Tibial nerve (tissue), 3 donors: ENCODE measurements around the gene ZSCAN5B.

Experiments
- POLR2A ChIP-seq, 2 donors: fragments of 450-650 bp; IDR thresholded peaks; one replicate each; pipeline ENCODE4 v1.6.1; 2017; ENCODE audit warnings: antibody characterized with exemption in 2 of 2, mild to moderate bottlenecking in 2 of 2, moderate library complexity in 2 of 2
- TF ChIP-seq, protein P1 (sequence below), 5 experiments: fragments of 200-600 bp in 3 of 5; fragments of 450-650 bp in 2 of 5; sonication (generic) in 3 of 5; IDR thresholded peaks; one replicate each; pipeline ENCODE4 v1.5.1; 2016 to 2019; ENCODE audit warnings: antibody characterized with exemption in 5 of 5, mild to moderate bottlenecking in 3 of 5, moderate library complexity in 2 of 5

DNA sequence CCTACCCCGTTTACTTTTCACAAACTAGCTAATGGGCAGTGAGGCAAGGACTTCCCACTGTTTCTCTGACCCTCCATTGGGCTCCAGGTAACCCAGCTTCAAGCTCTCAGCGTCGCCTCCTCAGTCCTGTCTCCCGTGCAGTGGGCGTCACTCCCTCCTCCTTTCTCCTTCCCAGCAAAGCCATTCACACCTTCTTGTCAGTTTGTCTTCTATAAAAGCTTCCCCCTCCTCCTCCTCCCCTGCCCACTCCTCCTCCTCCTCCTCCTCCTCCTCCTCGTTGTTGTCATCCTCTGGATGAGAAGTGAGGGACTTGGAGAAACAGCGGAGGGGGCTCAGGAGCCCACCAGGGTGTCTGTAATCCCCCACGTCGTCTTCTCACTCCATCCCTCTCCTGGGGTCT, 23.5 kb downstream of the ZSCAN5B start:
- TF ChIP-seq, protein P1, sequence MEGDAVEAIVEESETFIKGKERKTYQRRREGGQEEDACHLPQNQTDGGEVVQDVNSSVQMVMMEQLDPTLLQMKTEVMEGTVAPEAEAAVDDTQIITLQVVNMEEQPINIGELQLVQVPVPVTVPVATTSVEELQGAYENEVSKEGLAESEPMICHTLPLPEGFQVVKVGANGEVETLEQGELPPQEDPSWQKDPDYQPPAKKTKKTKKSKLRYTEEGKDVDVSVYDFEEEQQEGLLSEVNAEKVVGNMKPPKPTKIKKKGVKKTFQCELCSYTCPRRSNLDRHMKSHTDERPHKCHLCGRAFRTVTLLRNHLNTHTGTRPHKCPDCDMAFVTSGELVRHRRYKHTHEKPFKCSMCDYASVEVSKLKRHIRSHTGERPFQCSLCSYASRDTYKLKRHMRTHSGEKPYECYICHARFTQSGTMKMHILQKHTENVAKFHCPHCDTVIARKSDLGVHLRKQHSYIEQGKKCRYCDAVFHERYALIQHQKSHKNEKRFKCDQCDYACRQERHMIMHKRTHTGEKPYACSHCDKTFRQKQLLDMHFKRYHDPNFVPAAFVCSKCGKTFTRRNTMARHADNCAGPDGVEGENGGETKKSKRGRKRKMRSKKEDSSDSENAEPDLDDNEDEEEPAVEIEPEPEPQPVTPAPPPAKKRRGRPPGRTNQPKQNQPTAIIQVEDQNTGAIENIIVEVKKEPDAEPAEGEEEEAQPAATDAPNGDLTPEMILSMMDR (IDR thresholded peaks at IDR 0.05), result no peak
- TF ChIP-seq POLR2A (IDR thresholded peaks at IDR 0.05), result no peak
